BJ (cell line): ENCODE results near the gene MGAT1. TPM values are rescaled to one million over a fixed set of nuclear protein-coding genes. Genes with fewer than 3 reads are reported as not detected.

Source experiments
- CTCF ChIA-PET: fragments of 350-600 bp; formaldehyde crosslinking; extraction: SDS; loops from one replicate; lab custom pipeline; 2021; ENCODE audit warnings: antibody characterized with exemption, inconsistent platforms; lab: Yijun Ruan, JAX
- POLR2A ChIA-PET: fragments of 300-600 bp; sonication (Branson Sonifier 250); formaldehyde crosslinking; extraction: SDS; loops from one replicate; lab custom pipeline; 2021; ENCODE audit warnings: antibody characterized with exemption; lab: Charles Lee
- DNase-seq: peaks from one replicate; pipeline ENCODE4 v3.0.0-alpha.2; 2011; ENCODE audit warnings: low read depth
- H3K27me3 ChIP-seq: 2 replicates; pipeline ENCODE4 v1.6.0; 2011; ENCODE audit warnings: low read length; ENCODE audit not compliant: control insufficient read depth, insufficient read depth
- H3K36me3 ChIP-seq: 2 replicates; pipeline ENCODE4 v1.5.1; 2011; ENCODE audit warnings: low read length; ENCODE audit not compliant: control insufficient read depth, insufficient read depth
- H3K4me3 ChIP-seq: 2 replicates; pipeline ENCODE4 v1.5.1; 2011; ENCODE audit warnings: low read depth, mild to moderate bottlenecking, control low read depth, low read length
- polyA plus RNA-seq: library from polyadenylated mRNA; depleted of rRNA; stranded (reverse); fragments of >200 nt; gene quantifications from 2 replicates; pipeline ENCODE4 v1.2.3, GENCODE V29; 2011; rRNA removed
- TF ChIP-seq, protein P1 (sequence below): IDR thresholded peaks from 2 replicates; pipeline ENCODE4 v1.5.1; 2011; ENCODE audit warnings: low read depth, mild to moderate bottlenecking, control low read depth, inconsistent platforms, low read length, moderate library complexity; ENCODE audit not compliant: insufficient read depth

MGAT1 gene
- polyA plus RNA-seq, 1 experiment, result 197 TPM

DNA sequence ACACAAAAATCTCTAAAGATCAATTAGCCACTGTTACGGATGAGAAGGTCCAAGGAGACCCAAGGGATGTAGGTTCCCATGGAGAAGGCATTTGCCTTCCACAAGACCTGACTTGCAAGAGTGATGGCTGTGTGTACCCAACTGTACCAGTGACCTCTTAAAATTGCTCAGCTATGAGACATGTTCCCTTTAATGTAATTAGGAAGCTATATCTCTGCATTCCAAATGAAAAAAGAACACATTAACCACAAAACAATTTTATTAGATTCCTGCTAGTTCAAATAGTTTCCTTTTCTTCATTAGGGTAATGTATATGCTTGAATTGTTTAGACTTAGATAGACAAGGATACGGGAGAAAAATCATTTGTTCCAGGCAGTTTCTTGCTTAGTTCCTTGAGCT lies 66.1 kb downstream of the MGAT1 start:
- H3K4me3 ChIP-seq, result no peak overlapping the region
- TF ChIP-seq, protein P1, sequence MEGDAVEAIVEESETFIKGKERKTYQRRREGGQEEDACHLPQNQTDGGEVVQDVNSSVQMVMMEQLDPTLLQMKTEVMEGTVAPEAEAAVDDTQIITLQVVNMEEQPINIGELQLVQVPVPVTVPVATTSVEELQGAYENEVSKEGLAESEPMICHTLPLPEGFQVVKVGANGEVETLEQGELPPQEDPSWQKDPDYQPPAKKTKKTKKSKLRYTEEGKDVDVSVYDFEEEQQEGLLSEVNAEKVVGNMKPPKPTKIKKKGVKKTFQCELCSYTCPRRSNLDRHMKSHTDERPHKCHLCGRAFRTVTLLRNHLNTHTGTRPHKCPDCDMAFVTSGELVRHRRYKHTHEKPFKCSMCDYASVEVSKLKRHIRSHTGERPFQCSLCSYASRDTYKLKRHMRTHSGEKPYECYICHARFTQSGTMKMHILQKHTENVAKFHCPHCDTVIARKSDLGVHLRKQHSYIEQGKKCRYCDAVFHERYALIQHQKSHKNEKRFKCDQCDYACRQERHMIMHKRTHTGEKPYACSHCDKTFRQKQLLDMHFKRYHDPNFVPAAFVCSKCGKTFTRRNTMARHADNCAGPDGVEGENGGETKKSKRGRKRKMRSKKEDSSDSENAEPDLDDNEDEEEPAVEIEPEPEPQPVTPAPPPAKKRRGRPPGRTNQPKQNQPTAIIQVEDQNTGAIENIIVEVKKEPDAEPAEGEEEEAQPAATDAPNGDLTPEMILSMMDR, result no peak
- H3K36me3 ChIP-seq, result no peaks in the 10 kb centered on the region
- no peak for DNase-seq
- H3K27me3 ChIP-seq, result no peaks in the 10 kb centered on the region
- ChIA-PET POLR2A (no interaction called here), CTCF (no interaction called here)

Other genes starting within 250 kb of the MGAT1 start
- gene SCGB3A1, start 211.3 kb downstream of the MGAT1 start, polyA plus RNA-seq, result not detected in 2 replicates
- gene FLT4, start 153.2 kb downstream of the MGAT1 start, polyA plus RNA-seq, result 0.09 and 0.27 TPM in 2 replicates
- not detected in 2 replicates for gene OR2Y1, start 62.7 kb downstream of the MGAT1 start, polyA plus RNA-seq
- gene ZFP62, start 58.5 kb upstream of the MGAT1 start, polyA plus RNA-seq, result 5.4 and 9.3 TPM in 2 replicates
- not detected in 2 replicates for gene BTNL8, start 96.4 kb upstream of the MGAT1 start, polyA plus RNA-seq
- gene BTNL3, start 186.0 kb upstream of the MGAT1 start, polyA plus RNA-seq, result not detected in 2 replicates
- gene BTNL9, start 237.5 kb upstream of the MGAT1 start, polyA plus RNA-seq, result not detected in 2 replicates